Lung microvascular endothelial cell (primary cell): ENCODE data around the gene CFAP299. TPM values are rescaled to one million over a fixed set of nuclear protein-coding genes. Genes with fewer than 3 reads are reported as not detected.
"Not testable (repeated sequence)": the region's sequence is repeated elsewhere in the genome, so short reads cannot be mapped to it uniquely, and the experiment has no call there.

Experiments
- DNase-seq, 2 donors: peaks; one replicate each; pipeline versions ENCODE4 v3.0.0 to v3.0.0-alpha.2; 2010; ENCODE audit warnings: low read depth in 2 of 2
- total RNA-seq: library from RNA; depleted of rRNA; stranded (reverse); fragments of >200 nt; gene quantifications from 2 replicates; pipeline ENCODE4 v1.2.1, GENCODE V29; 2014

CFAP299 gene
- total RNA-seq, 1 donor from 2014 or later: not detected

GRCh38 chr4:80586716-80587115 lies 251.2 kb downstream of the CFAP299 start:
- DNase-seq: no peak

- no peak for DNase-seq
These were observed 252.4 kb downstream of the CFAP299 start for GRCh38 chr4:80587871-80588385.

- DNase-seq: no peak
These were observed 257.4 kb downstream of the CFAP299 start for GRCh38 chr4:80592950-80593349.

GRCh38 chr4:80594701-80595100 lies 259.2 kb downstream of the CFAP299 start:
- no peak for DNase-seq

- no peak for DNase-seq
These were observed 272.9 kb downstream of the CFAP299 start for GRCh38 chr4:80608281-80608980.

- no peak for DNase-seq
These were observed 274.7 kb downstream of the CFAP299 start for GRCh38 chr4:80610199-80610598.

- no peak for DNase-seq
These were observed 275.5 kb downstream of the CFAP299 start for GRCh38 chr4:80610845-80611677.

- no peak for DNase-seq
These were observed 276.1 kb downstream of the CFAP299 start for GRCh38 chr4:80611678-80611979.

GRCh38 chr4:80613470-80613869 lies 277.9 kb downstream of the CFAP299 start:
- no peak for DNase-seq

GRCh38 chr4:80614319-80614718 lies 278.8 kb downstream of the CFAP299 start:
- DNase-seq: no peak

GRCh38 chr4:80615099-80615498 lies 279.6 kb downstream of the CFAP299 start:
- no peak for DNase-seq

GRCh38 chr4:80619070-80619674 lies 283.6 kb downstream of the CFAP299 start:
- peak in 1 of 2 donors; percentile 2 for DNase-seq

- DNase-seq: no peak
These were observed 296.3 kb downstream of the CFAP299 start for GRCh38 chr4:80631861-80632260.

- DNase-seq: no peak
These were observed 301.7 kb downstream of the CFAP299 start for GRCh38 chr4:80637190-80637589.

- DNase-seq: no peak
These were observed 310.5 kb downstream of the CFAP299 start for GRCh38 chr4:80646061-80646460.

GRCh38 chr4:80655662-80656061 lies 320.1 kb downstream of the CFAP299 start:
- DNase-seq: no peak

- not testable (repeated sequence) for DNase-seq
These were observed 334.6 kb downstream of the CFAP299 start for GRCh38 chr4:80670118-80670517.

- no peak for DNase-seq
These were observed 342.9 kb downstream of the CFAP299 start for GRCh38 chr4:80678413-80678812.

- DNase-seq: no peak
These were observed 345.4 kb downstream of the CFAP299 start for GRCh38 chr4:80680934-80681333.

GRCh38 chr4:80685214-80685613 lies 349.7 kb downstream of the CFAP299 start:
- DNase-seq: no peak

- DNase-seq: not testable (repeated sequence)
These were observed 352.2 kb downstream of the CFAP299 start for GRCh38 chr4:80687736-80688135.

- no peak for DNase-seq
These were observed 358.6 kb downstream of the CFAP299 start for GRCh38 chr4:80694171-80694570.
